DND-41 (cell line): ENCODE data around the gene ANO1.
"Not testable (repeated sequence)": the region's sequence is repeated elsewhere in the genome, so short reads cannot be mapped to it uniquely, and the experiment has no call there.

ENCODE experiments used
- ATAC-seq: fragments of 200-7000 bp; cut with Tn5 transposase; 3 replicates; pipeline ENCODE4 v1.9.1; 2021; ENCODE audit warnings: low read depth; ENCODE audit not compliant: insufficient read depth
- DNase-seq: peaks from one replicate; pipeline ENCODE4 v3.0.0-alpha.2; 2020
- H2AFZ ChIP-seq: 2 replicates; pipeline ENCODE4 v1.6.0; 2012; ENCODE audit warnings: low read depth, low read length
- H3K27ac ChIP-seq: 2 replicates; pipeline ENCODE4 v1.5.1; 2012; ENCODE audit warnings: low read length, inconsistent platforms
- H3K27me3 ChIP-seq: fragments of 200-600 bp; sonication (generic); 2 replicates; pipeline ENCODE4 v1.6.0; 2012; ENCODE audit warnings: low read length, mild to moderate bottlenecking, inconsistent platforms; ENCODE audit not compliant: insufficient read depth, poor library complexity
- H3K36me3 ChIP-seq: 2 replicates; pipeline ENCODE4 v1.5.1; 2012; ENCODE audit warnings: low read length, inconsistent platforms; ENCODE audit not compliant: insufficient read depth
- H3K4me1 ChIP-seq: 2 replicates; pipeline ENCODE4 v1.5.1; 2012; ENCODE audit warnings: mild to moderate bottlenecking, low read length; ENCODE audit not compliant: insufficient read depth
- H3K4me2 ChIP-seq: 2 replicates; pipeline ENCODE4 v1.6.0; 2012; ENCODE audit warnings: mild to moderate bottlenecking, moderate library complexity, low read length, inconsistent platforms; ENCODE audit not compliant: insufficient read depth
- H3K4me3 ChIP-seq, 2 experiments: fragments of 200-600 bp in 1 of 2; shearing (Covaris generic) in 1 of 2; 2 replicates each; pipeline ENCODE4 v1.5.1; 2012 to 2016; ENCODE audit warnings: inconsistent platforms in 2 of 2, low read length in 2 of 2, mild to moderate bottlenecking in 2 of 2, low read depth in 1 of 2, moderate library complexity in 1 of 2
- H3K79me2 ChIP-seq: 2 replicates; pipeline ENCODE4 v1.6.0; 2012; ENCODE audit warnings: low read length, inconsistent platforms; ENCODE audit not compliant: insufficient read depth
- H3K9ac ChIP-seq: 2 replicates; pipeline ENCODE4 v1.6.0; 2012; ENCODE audit warnings: low read depth, mild to moderate bottlenecking, inconsistent platforms, low read length, moderate library complexity
- H3K9me3 ChIP-seq: 2 replicates; pipeline ENCODE4 v1.5.1; 2012; ENCODE audit warnings: low read length, moderate library complexity, mild to moderate bottlenecking, inconsistent platforms; ENCODE audit not compliant: insufficient read depth, severe bottlenecking
- H4K20me1 ChIP-seq: 2 replicates; pipeline ENCODE4 v1.6.0; 2012; ENCODE audit warnings: low read length; ENCODE audit not compliant: insufficient read depth
- EZH2 ChIP-seq: IDR thresholded peaks from 3 replicates; pipeline ENCODE4 v1.6.1; 2012; ENCODE audit warnings: borderline replicate concordance, low read depth, mild to moderate bottlenecking, moderate library complexity, low read length, inconsistent platforms; ENCODE audit not compliant: severe bottlenecking
- TF ChIP-seq, protein P1 (sequence below): IDR thresholded peaks from 2 replicates; pipeline ENCODE4 v1.5.1; 2012; ENCODE audit warnings: borderline replicate concordance, low read length, moderate library complexity, mild to moderate bottlenecking; ENCODE audit not compliant: poor library complexity, severe bottlenecking; ENCODE audit errors: extremely low read depth

The ANO1 gene

DNA sequence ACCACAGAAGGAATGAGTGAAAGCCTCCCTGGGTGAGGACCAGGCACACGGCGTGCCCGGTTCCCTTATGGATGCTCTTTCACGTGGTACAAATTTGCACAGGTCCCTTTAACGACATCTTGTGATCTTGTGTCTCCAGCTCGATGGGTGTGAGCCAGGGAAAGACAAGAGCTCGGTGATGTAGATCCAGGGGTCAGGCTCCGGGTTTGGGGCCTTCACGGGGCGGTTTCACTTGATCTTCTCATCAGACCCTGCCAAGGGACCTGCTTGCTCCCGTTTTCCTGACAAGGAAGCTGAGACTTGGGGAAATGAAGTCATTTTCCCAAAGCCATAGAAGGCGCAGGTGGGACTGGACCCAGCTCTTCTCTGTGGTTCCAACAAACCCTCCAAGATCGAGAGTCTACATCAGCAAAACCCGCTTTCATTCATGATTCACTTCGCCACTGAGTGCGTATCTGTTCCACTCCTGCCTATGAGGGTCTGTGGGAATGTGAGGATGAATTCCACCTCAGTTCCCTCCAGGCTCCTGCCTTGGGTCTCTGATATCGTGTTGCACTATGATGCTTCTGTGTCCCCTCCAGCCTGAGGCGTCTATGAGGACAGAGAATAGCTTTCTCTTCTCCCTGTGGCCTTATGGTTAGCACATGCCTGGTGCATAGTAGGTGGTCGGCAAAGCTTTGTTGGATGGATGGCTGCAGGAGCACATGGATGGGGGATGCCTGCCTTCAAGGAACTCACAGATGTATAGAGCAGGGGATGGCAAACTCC, 45.0 kb upstream of the ANO1 start:
- Histone ChIP-seq H3K36me3 (no peaks in the 10 kb centered on the region), H3K9ac (no peak overlapping the region)
- ATAC-seq = no peak

DNA sequence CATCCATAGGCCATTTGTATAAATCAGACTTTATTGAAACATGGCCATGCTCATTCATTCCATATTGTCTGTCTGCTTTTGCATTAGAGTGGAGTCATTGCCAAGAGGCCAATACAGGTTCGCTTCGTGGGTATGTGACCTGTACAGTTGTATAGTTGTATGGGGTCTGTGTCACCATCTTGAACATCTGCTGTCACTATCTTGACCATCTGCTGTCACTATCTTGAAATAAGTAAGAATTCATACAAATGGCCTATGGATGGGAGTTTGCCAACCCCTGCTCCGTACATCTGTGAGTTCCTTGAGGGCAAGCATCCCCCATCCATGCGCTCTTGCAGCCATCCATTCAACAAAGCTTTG, 44.4 kb upstream of the ANO1 start:
- Histone ChIP-seq H3K9ac (no peak overlapping the region), H3K9me3 (no peaks in the 10 kb centered on the region), H2AFZ (no peak overlapping the region), H3K79me2 (no peaks in the 10 kb centered on the region), H3K4me2 (no peak overlapping the region), H3K27ac (no peak overlapping the region), H3K27me3 (no peaks in the 10 kb centered on the region), H3K36me3 (no peaks in the 10 kb centered on the region), H3K4me3 (no peak overlapping the region), H4K20me1 (no peaks in the 10 kb centered on the region), H3K4me1 (no peaks in the 10 kb centered on the region)
- ATAC-seq (no peak), DNase-seq (no peak)
- TF ChIP-seq EZH2 = no peak
- TF ChIP-seq, protein P1, sequence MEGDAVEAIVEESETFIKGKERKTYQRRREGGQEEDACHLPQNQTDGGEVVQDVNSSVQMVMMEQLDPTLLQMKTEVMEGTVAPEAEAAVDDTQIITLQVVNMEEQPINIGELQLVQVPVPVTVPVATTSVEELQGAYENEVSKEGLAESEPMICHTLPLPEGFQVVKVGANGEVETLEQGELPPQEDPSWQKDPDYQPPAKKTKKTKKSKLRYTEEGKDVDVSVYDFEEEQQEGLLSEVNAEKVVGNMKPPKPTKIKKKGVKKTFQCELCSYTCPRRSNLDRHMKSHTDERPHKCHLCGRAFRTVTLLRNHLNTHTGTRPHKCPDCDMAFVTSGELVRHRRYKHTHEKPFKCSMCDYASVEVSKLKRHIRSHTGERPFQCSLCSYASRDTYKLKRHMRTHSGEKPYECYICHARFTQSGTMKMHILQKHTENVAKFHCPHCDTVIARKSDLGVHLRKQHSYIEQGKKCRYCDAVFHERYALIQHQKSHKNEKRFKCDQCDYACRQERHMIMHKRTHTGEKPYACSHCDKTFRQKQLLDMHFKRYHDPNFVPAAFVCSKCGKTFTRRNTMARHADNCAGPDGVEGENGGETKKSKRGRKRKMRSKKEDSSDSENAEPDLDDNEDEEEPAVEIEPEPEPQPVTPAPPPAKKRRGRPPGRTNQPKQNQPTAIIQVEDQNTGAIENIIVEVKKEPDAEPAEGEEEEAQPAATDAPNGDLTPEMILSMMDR = no peak

More for the DNA sequence above, 45.0 kb upstream of the ANO1 start:
- Histone ChIP-seq H3K4me2 (no peak overlapping the region), H4K20me1 (no peaks in the 10 kb centered on the region), H3K4me3 (no peak overlapping the region), H3K79me2 (no peaks in the 10 kb centered on the region), H3K9me3 (no peaks in the 10 kb centered on the region), H2AFZ (no peak overlapping the region), H3K27ac (no peak overlapping the region), H3K27me3 (no peaks in the 10 kb centered on the region), H3K4me1 (no peaks in the 10 kb centered on the region)
- TF ChIP-seq EZH2 = no peak
- TF ChIP-seq, protein P1 = no peak
- DNase-seq = no peak

DNA sequence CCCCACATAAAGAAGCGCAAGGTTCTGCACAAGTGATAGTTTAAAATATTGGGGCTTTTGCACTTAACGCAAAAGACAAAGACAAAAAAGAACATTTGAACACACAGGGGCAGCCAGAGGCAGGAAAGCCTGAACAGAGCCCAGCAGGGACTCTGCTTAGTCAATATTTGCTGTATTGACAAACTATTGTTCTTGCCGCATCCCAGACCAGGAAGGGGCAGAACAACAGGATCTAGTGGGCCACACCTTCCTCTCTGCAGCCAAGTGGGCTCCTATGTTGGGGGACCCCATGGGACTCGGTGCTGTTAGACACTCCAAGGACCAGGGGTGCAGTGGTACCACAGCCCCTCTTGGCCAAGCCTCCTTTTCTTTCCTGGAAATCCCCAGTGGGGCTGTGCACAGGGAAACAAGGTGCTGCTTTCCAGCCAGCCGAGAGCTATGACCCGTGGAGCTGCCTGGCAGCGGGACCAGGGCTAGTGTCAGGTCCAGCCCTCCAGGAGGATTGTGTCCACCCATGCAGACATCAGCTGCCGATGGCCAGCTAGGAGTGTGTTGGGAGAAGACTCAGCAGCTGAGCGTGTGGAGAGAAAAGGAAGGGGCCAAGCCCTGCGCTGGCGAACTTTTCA, 43.3 kb upstream of the ANO1 start:
- no peaks in the 10 kb centered on the region for H3K4me1 ChIP-seq
- no peaks in the 10 kb centered on the region for H3K27me3 ChIP-seq
- no peaks in the 10 kb centered on the region for H4K20me1 ChIP-seq
- H2AFZ ChIP-seq = no peak overlapping the region
- H3K4me3 ChIP-seq = no peak overlapping the region
- H3K36me3 ChIP-seq = no peaks in the 10 kb centered on the region
- ATAC-seq = no peak
- H3K4me2 ChIP-seq = no peak overlapping the region
- H3K79me2 ChIP-seq = no peaks in the 10 kb centered on the region
- DNase-seq = no peak
- TF ChIP-seq, protein P1 = no peak
- H3K27ac ChIP-seq = no peak overlapping the region
- peaks cover 3% of the 10 kb centered on the region for H3K9me3 ChIP-seq
- no peak overlapping the region for H3K9ac ChIP-seq

DNA sequence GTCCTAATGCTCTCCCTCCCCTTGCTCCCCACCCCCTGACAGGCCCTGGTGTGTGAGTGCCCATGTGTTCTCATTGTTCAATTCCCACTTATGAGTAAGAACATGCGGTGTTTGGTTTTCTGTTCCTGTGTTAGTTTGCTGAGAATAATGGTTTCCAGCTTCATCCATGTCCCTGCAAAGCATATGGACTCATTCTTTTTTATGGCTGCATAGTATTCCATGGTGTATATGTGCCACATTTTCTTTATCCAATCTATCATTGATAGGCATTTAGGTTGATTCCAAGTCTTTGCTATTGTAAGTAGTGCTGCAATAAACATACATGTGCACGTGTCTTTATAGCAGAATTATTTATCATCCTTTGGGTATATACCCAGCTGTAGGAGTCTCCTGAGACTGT, 42.5 kb upstream of the ANO1 start:
- H3K4me2 ChIP-seq, H4K20me1 ChIP-seq, H3K27ac ChIP-seq, H3K4me3 ChIP-seq, H3K4me1 ChIP-seq, H2AFZ ChIP-seq, H3K27me3 ChIP-seq, H3K79me2 ChIP-seq, H3K9me3 ChIP-seq, ATAC-seq, H3K9ac ChIP-seq, H3K36me3 ChIP-seq, DNase-seq: not testable (repeated sequence)
